ENCODE data around the gene NR4A1. TPM values are rescaled to one million over a fixed set of nuclear protein-coding genes. Genes with fewer than 3 reads are reported as not detected.
A peak's percentile ranks its signal among the peaks of the same experiment; 100 is the strongest.

The NR4A1 gene
- total RNA-seq, 4 donors from 2014 or later: 74.9 to 1,106 (median 350) TPM

GRCh38 chr12:52020539-52021336 is 30.5 kb upstream of the NR4A1 start:
- no peak for DNase-seq (ENCODE audit: low spot score)
- peak in 1 of 3 donors; percentile 8 for TF ChIP-seq CTCF (IDR thresholded peaks at IDR 0.05)
- no peak for ATAC-seq (ENCODE audit: low FRiP score)

- no peak for TF ChIP-seq CTCF (IDR thresholded peaks at IDR 0.05)
- DNase-seq (ENCODE audit: low spot score) (no peak), ATAC-seq (ENCODE audit: low FRiP score) (no peak)
These were observed 28.4 kb upstream of the NR4A1 start for GRCh38 chr12:52022841-52023181.

- peak in 2 of 3 donors; percentile 87 to 89 for TF ChIP-seq CTCF (IDR thresholded peaks at IDR 0.05)
- DNase-seq (ENCODE audit: low spot score) (peak; percentile 80), ATAC-seq (ENCODE audit: low FRiP score) (peak; percentile 76)
These were observed 27.9 kb upstream of the NR4A1 start for GRCh38 chr12:52023182-52023975.

GRCh38 chr12:52023976-52024688 is 27.1 kb upstream of the NR4A1 start:
- ATAC-seq (ENCODE audit: low FRiP score): no peak
- no peak for DNase-seq (ENCODE audit: low spot score)
- no peak for TF ChIP-seq CTCF (IDR thresholded peaks at IDR 0.05)

GRCh38 chr12:52024845-52025230 is 26.4 kb upstream of the NR4A1 start:
- ATAC-seq (ENCODE audit: low FRiP score) (no peak), DNase-seq (ENCODE audit: low spot score) (no peak)
- TF ChIP-seq CTCF (IDR thresholded peaks at IDR 0.05): no peak

GRCh38 chr12:52026263-52026662 is 25.0 kb upstream of the NR4A1 start:
- no peak for TF ChIP-seq CTCF (IDR thresholded peaks at IDR 0.05)
- DNase-seq (ENCODE audit: low spot score) (no peak), ATAC-seq (ENCODE audit: low FRiP score) (no peak)
